Subcutaneous abdominal adipose tissue (tissue), 5 donors: ENCODE data around the gene TANGO2.

Experiments
- H3K27ac ChIP-seq: one replicate; pipeline ENCODE4 v1.7.0; 2013; ENCODE audit warnings: low read depth, mild to moderate bottlenecking, inconsistent platforms, low read length, moderate library complexity
- H3K27me3 ChIP-seq, 5 donors: one replicate each; pipeline ENCODE4 v1.7.0; 2013; ENCODE audit warnings: low read length in 5 of 5, inconsistent platforms in 1 of 5; ENCODE audit not compliant: control insufficient read depth in 5 of 5, insufficient read depth in 4 of 5
- H3K36me3 ChIP-seq, 5 donors: one replicate each; pipeline ENCODE4 v1.7.0; 2013; ENCODE audit warnings: low read length in 5 of 5; ENCODE audit not compliant: control insufficient read depth in 5 of 5, insufficient read depth in 5 of 5
- H3K4me1 ChIP-seq, 5 donors: one replicate each; pipeline ENCODE4 v1.7.0; 2013; ENCODE audit warnings: low read length in 5 of 5, mild to moderate bottlenecking in 3 of 5, moderate library complexity in 1 of 5; ENCODE audit not compliant: control insufficient read depth in 5 of 5, insufficient read depth in 5 of 5
- H3K4me3 ChIP-seq, 5 donors: one replicate each; pipeline ENCODE4 v1.7.0; 2013; ENCODE audit warnings: low read length in 5 of 5, low read depth in 1 of 5
- H3K9ac ChIP-seq, 5 donors: one replicate each; pipeline ENCODE4 v1.7.0; 2013; ENCODE audit warnings: low read length in 5 of 5, mild to moderate bottlenecking in 4 of 5, moderate library complexity in 3 of 5
- H3K9me3 ChIP-seq, 5 donors: one replicate each; pipeline ENCODE4 v1.7.0; 2013; ENCODE audit warnings: low read length in 5 of 5; ENCODE audit not compliant: control insufficient read depth in 5 of 5
- donor health status: healthy.
- donor health status: healthy.
- donor health status: healthy.
- donor health status: healthy.
- donor health status: healthy.

The TANGO2 gene

GRCh38 chr22:20002636-20003035 is 18.3 kb upstream of the TANGO2 start:
- H3K9me3 ChIP-seq: peaks cover 0 to 6% (median 5%) of the 10 kb centered on the region in 5 donors
- H3K36me3 ChIP-seq: no peaks in the 10 kb centered on the region
- H3K9ac ChIP-seq: no peak overlapping the region
- peaks cover 5 to 17% (median 16%) of the 10 kb centered on the region in 5 donors for H3K4me1 ChIP-seq
- H3K4me3 ChIP-seq: no peak overlapping the region
- H3K27ac ChIP-seq: no peak overlapping the region
- H3K27me3 ChIP-seq: no peaks in the 10 kb centered on the region

GRCh38 chr22:20003304-20003703 is 17.6 kb upstream of the TANGO2 start:
- Histone ChIP-seq H3K27ac (no peak overlapping the region), H3K36me3 (no peaks in the 10 kb centered on the region)

GRCh38 chr22:20004464-20004863 is 16.4 kb upstream of the TANGO2 start:
- H3K4me3 ChIP-seq: no peak overlapping the region
- H3K36me3 ChIP-seq: no peaks in the 10 kb centered on the region
- H3K27me3 ChIP-seq: no peaks in the 10 kb centered on the region
- peaks cover 0 to 6% (median 5%) of the 10 kb centered on the region in 5 donors for H3K4me1 ChIP-seq
- H3K9me3 ChIP-seq: peaks cover 0 to 6% (median 5%) of the 10 kb centered on the region in 5 donors
- no peak overlapping the region for H3K9ac ChIP-seq
- no peak overlapping the region for H3K27ac ChIP-seq

More at GRCh38 chr22:20003304-20003703, 17.6 kb upstream of the TANGO2 start:
- Histone ChIP-seq H3K9me3 (peaks cover 0 to 6% (median 5%) of the 10 kb centered on the region in 5 donors), H3K4me1 (peaks cover 5 to 15% (median 12%) of the 10 kb centered on the region in 5 donors), H3K4me3 (no peak overlapping the region), H3K9ac (no peak overlapping the region), H3K27me3 (no peaks in the 10 kb centered on the region)

- H3K36me3 ChIP-seq: no peaks in the 10 kb centered on the region
- no peak overlapping the region for H3K27ac ChIP-seq
- H3K9me3 ChIP-seq: peaks cover 0 to 6% (median 2%) of the 10 kb centered on the region in 5 donors
- peaks cover 2 to 16% (median 6%) of the 10 kb centered on the region in 5 donors for H3K4me1 ChIP-seq
- H3K4me3 ChIP-seq: no peak overlapping the region
- no peaks in the 10 kb centered on the region for H3K27me3 ChIP-seq
- no peak overlapping the region for H3K9ac ChIP-seq
Observed at GRCh38 chr22:20008221-20008995, 12.5 kb upstream of the TANGO2 start.

- Histone ChIP-seq H3K27me3 (no peaks in the 10 kb centered on the region), H3K36me3 (no peaks in the 10 kb centered on the region), H3K4me1 (peaks cover 2 to 17% (median 8%) of the 10 kb centered on the region in 5 donors), H3K9ac (no peak overlapping the region), H3K27ac (no peak overlapping the region), H3K4me3 (no peak overlapping the region), H3K9me3 (peaks cover 0 to 6% (median 0%) of the 10 kb centered on the region in 5 donors)
Observed at GRCh38 chr22:20009018-20009491, 11.9 kb upstream of the TANGO2 start.

GRCh38 chr22:20009582-20010306 is 11.2 kb upstream of the TANGO2 start:
- Histone ChIP-seq H3K27ac (no peak overlapping the region), H3K9ac (no peak overlapping the region), H3K27me3 (no peaks in the 10 kb centered on the region), H3K9me3 (no peaks in the 10 kb centered on the region), H3K4me3 (no peak overlapping the region), H3K4me1 (peaks cover 2 to 17% (median 8%) of the 10 kb centered on the region in 5 donors), H3K36me3 (no peaks in the 10 kb centered on the region)

GRCh38 chr22:20010307-20011122 is 10.4 kb upstream of the TANGO2 start:
- no peak overlapping the region for H3K4me3 ChIP-seq
- no peak overlapping the region for H3K9ac ChIP-seq
- no peaks in the 10 kb centered on the region for H3K27me3 ChIP-seq
- no peaks in the 10 kb centered on the region for H3K9me3 ChIP-seq
- H3K27ac ChIP-seq: no peak overlapping the region
- H3K36me3 ChIP-seq: no peaks in the 10 kb centered on the region
- peaks cover 2 to 20% (median 13%) of the 10 kb centered on the region in 5 donors for H3K4me1 ChIP-seq

- no peak overlapping the region for H3K9ac ChIP-seq
- no peaks in the 10 kb centered on the region for H3K36me3 ChIP-seq
- H3K9me3 ChIP-seq: no peaks in the 10 kb centered on the region
- peaks cover 2 to 28% (median 21%) of the 10 kb centered on the region in 5 donors for H3K4me1 ChIP-seq
- no peak overlapping the region for H3K27ac ChIP-seq
- H3K27me3 ChIP-seq: no peaks in the 10 kb centered on the region
- H3K4me3 ChIP-seq: no peak overlapping the region
Observed at GRCh38 chr22:20011123-20011992, 9.6 kb upstream of the TANGO2 start.
